ENCODE results near the gene IFT81. TPM values are rescaled to one million over a fixed set of nuclear protein-coding genes. Genes with fewer than 3 reads are reported as not detected.
A peak's percentile ranks its signal among the peaks of the same experiment; 100 is the strongest.

Gene IFT81
- total and polyA plus RNA-seq, 2 of the 13 experiments (the other 11 are each of a cell fraction or from before 2014, with no cell fraction given), result 4.2 to 13.0 TPM

GRCh38 chr12:110100315-110100970, 23.7 kb upstream of the IFT81 start (continued):
- TF ChIP-seq, protein P1, sequence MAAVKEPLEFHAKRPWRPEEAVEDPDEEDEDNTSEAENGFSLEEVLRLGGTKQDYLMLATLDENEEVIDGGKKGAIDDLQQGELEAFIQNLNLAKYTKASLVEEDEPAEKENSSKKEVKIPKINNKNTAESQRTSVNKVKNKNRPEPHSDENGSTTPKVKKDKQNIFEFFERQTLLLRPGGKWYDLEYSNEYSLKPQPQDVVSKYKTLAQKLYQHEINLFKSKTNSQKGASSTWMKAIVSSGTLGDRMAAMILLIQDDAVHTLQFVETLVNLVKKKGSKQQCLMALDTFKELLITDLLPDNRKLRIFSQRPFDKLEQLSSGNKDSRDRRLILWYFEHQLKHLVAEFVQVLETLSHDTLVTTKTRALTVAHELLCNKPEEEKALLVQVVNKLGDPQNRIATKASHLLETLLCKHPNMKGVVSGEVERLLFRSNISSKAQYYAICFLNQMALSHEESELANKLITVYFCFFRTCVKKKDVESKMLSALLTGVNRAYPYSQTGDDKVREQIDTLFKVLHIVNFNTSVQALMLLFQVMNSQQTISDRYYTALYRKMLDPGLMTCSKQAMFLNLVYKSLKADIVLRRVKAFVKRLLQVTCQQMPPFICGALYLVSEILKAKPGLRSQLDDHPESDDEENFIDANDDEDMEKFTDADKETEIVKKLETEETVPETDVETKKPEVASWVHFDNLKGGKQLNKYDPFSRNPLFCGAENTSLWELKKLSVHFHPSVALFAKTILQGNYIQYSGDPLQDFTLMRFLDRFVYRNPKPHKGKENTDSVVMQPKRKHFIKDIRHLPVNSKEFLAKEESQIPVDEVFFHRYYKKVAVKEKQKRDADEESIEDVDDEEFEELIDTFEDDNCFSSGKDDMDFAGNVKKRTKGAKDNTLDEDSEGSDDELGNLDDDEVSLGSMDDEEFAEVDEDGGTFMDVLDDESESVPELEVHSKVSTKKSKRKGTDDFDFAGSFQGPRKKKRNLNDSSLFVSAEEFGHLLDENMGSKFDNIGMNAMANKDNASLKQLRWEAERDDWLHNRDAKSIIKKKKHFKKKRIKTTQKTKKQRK (IDR thresholded peaks at IDR 0.05; ENCODE audit: low read length), result no peak
- TF ChIP-seq SSRP1 (CRISPR knock-in tag; IDR thresholded peaks at IDR 0.05), result no peak
- peak; percentile 2; the same call in 1 of the 2 replicates for TF ChIP-seq ZNF205 (CRISPR knock-in tag; IDR thresholded peaks at IDR 0.05)
- TF ChIP-seq SP1 (IDR thresholded peaks at IDR 0.05), result no peak
- TF ChIP-seq SP1 (CRISPR knock-in tag; IDR thresholded peaks at IDR 0.05), result no peak
- TF ChIP-seq PLRG1 (conservative IDR thresholded peaks at IDR 0.05), result no peak
- no peak for TF ChIP-seq RAD51 (IDR thresholded peaks at IDR 0.05; ENCODE audit: borderline replicate concordance)
- TF ChIP-seq, protein P2, sequence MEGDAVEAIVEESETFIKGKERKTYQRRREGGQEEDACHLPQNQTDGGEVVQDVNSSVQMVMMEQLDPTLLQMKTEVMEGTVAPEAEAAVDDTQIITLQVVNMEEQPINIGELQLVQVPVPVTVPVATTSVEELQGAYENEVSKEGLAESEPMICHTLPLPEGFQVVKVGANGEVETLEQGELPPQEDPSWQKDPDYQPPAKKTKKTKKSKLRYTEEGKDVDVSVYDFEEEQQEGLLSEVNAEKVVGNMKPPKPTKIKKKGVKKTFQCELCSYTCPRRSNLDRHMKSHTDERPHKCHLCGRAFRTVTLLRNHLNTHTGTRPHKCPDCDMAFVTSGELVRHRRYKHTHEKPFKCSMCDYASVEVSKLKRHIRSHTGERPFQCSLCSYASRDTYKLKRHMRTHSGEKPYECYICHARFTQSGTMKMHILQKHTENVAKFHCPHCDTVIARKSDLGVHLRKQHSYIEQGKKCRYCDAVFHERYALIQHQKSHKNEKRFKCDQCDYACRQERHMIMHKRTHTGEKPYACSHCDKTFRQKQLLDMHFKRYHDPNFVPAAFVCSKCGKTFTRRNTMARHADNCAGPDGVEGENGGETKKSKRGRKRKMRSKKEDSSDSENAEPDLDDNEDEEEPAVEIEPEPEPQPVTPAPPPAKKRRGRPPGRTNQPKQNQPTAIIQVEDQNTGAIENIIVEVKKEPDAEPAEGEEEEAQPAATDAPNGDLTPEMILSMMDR (CRISPR knock-in tag; IDR thresholded peaks at IDR 0.05), result peak; percentile 91
- no peak for TF ChIP-seq NR2F6 (IDR thresholded peaks at IDR 0.05)
- peak; percentile 34; the same call in 1 of the 2 replicates for TF ChIP-seq NR2F6 (CRISPR knock-in tag; IDR thresholded peaks at IDR 0.05)
- no peak for TF ChIP-seq NKX3-1 (CRISPR knock-in tag; IDR thresholded peaks at IDR 0.05)
- TF ChIP-seq TGIF2 (CRISPR knock-in tag; IDR thresholded peaks at IDR 0.05), result no peak
- no peak for TF ChIP-seq EP300 (IDR thresholded peaks at IDR 0.05; ENCODE audit: low read depth in 2 of 2, low read length in 2 of 2)
- TF ChIP-seq EP300 (CRISPR knock-in tag; IDR thresholded peaks at IDR 0.05; ENCODE audit: borderline replicate concordance), result no peak
- TF ChIP-seq JDP2 (CRISPR knock-in tag; IDR thresholded peaks at IDR 0.05; ENCODE audit: borderline replicate concordance), result no peak
- peak; percentile 65 for TF ChIP-seq BCL6 (CRISPR knock-in tag; IDR thresholded peaks at IDR 0.05)
- no peak for TF ChIP-seq ZFP41 (CRISPR knock-in tag; IDR thresholded peaks at IDR 0.05; ENCODE audit: borderline replicate concordance)
- no peak for TF ChIP-seq FOSL1 (CRISPR knock-in tag; IDR thresholded peaks at IDR 0.05; ENCODE audit: borderline replicate concordance)
- 0 out of 2 replicates have a peak, but pooled peaks have one; percentile 5 for TF ChIP-seq NFYC (CRISPR knock-in tag; IDR thresholded peaks at IDR 0.05)
- no peak for TF ChIP-seq ZC3H13 (CRISPR knock-in tag; IDR thresholded peaks at IDR 0.05)
- TF ChIP-seq, protein P3, sequence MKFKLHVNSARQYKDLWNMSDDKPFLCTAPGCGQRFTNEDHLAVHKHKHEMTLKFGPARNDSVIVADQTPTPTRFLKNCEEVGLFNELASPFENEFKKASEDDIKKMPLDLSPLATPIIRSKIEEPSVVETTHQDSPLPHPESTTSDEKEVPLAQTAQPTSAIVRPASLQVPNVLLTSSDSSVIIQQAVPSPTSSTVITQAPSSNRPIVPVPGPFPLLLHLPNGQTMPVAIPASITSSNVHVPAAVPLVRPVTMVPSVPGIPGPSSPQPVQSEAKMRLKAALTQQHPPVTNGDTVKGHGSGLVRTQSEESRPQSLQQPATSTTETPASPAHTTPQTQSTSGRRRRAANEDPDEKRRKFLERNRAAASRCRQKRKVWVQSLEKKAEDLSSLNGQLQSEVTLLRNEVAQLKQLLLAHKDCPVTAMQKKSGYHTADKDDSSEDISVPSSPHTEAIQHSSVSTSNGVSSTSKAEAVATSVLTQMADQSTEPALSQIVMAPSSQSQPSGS (CRISPR knock-in tag; IDR thresholded peaks at IDR 0.05), result peak; percentile 36; the same call in 1 of the 2 replicates
- no peak for TF ChIP-seq SCMH1 (CRISPR knock-in tag; IDR thresholded peaks at IDR 0.05; ENCODE audit: borderline replicate concordance)
- peak; percentile 47 to 71; a peak in 2 of 4 replicates for TF ChIP-seq HMGXB4 (CRISPR knock-in tag; IDR thresholded peaks at IDR 0.05; ENCODE audit: borderline replicate concordance in 1 of 2, low read depth in 1 of 2)
- no peak for TF ChIP-seq ZNF484 (CRISPR knock-in tag; IDR thresholded peaks at IDR 0.05; ENCODE audit: borderline replicate concordance, low read depth)
- TF ChIP-seq TEAD3 (CRISPR knock-in tag; optimal IDR thresholded peaks at IDR 0.05; ENCODE audit: borderline replicate concordance), result peak; percentile 41

Data from HepG2 (cell line).